ENCODE data around the gene ACSM2A.
"Not testable (repeated sequence)": the region's sequence is repeated elsewhere in the genome, so short reads cannot be mapped to it uniquely, and the experiment has no call there.

The ACSM2A gene

DNA sequence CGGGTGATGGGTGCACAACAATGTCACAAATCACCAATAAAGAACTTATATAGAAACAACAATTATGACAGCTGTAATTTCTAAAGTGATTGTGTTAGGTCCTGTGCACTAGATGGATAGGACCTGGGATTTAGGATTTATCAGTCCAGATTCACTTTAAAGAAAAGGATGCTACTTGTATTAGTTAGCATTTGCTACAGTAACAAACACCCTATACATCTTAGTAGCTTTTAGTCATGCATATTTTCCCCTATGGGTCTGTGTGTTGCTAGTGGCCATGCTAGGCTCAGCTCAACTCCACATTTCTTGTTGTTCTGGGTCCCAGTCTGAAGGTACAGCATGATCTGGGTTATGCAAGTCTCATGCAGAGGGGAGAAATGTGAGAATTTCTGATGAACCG is 7.9 kb downstream of the ACSM2A start:
- DNase-seq (ENCODE audit: low spot score) = not testable (repeated sequence)

DNA sequence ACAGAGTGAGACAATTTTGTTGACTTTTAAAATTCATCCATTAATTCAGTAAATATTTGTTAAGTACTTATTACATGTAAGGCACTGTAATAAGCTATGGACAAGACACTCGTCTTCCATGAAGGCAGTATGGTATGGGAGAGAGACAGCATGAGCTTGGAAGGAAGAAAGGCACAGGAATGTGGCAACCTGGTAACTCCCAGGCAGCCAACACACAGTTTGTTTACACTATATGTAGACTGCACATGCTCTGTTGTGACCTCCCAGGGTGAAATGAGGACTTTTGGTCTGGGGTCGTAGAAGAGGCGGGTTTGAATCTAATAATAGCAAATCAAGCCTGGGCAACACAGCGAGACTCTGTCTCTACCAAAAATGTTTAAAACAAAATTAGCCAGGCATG is 9.0 kb downstream of the ACSM2A start:
- DNase-seq (ENCODE audit: low spot score) = not testable (repeated sequence)

DNA sequence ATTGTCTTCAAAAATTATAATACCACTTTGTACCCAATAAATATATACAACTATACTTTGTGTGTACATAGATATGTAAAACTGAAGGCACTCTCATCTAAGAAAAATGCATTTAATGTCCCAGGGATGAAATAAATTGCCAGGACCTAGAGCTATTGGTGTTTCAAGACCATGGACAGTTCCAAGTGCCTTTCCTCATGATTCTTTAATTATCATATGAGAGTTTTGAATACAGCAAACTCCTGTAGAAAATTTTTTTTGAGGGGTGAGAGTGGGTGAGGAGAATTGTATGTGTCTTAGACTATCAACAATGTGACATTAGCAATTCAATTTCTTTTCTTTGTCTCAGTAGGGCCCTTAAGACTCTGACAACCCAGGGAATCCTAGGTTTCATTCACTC is 17.6 kb downstream of the ACSM2A start:
- DNase-seq (ENCODE audit: low spot score) = not testable (repeated sequence)

DNA sequence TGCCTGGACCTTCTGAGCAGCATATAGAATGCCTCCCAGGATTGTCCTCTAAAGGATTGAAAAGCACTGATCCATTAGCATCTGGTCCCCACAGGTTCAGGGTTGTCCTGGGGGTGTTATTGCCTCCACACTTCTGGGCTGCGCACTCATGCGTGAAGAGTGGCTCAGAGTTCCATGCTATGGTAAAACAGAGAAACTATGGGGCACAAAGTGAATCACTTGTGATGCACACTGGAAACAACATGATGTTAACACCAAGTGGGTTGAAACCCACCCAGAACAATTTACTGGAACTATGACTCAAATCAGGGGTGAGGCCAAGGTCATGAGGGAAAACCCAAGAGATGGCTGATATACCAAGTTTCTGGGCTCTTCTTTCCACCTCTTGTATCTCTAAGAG is 18.6 kb downstream of the ACSM2A start:
- not testable (repeated sequence) for DNase-seq (ENCODE audit: low spot score)

DNA sequence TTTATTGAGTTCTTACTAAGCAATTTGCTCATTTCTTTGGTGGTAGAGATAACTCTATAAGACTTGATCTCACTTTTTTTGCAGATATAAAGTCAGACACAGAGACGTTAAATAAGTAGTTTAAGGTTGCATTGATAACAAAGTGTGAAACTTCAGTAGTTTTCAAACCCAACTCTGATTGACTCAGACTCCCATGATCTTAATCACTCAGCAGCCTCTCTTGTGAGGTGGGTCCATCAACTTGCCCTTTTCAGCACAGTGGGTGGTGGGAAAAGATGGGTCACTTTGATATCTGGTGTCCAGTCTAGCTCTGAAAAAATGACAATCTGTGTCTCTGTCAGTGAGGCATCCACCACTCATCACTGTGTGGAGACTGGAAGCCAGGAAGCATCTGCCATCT is 19.4 kb downstream of the ACSM2A start:
- not testable (repeated sequence) for DNase-seq (ENCODE audit: low spot score)

DNA sequence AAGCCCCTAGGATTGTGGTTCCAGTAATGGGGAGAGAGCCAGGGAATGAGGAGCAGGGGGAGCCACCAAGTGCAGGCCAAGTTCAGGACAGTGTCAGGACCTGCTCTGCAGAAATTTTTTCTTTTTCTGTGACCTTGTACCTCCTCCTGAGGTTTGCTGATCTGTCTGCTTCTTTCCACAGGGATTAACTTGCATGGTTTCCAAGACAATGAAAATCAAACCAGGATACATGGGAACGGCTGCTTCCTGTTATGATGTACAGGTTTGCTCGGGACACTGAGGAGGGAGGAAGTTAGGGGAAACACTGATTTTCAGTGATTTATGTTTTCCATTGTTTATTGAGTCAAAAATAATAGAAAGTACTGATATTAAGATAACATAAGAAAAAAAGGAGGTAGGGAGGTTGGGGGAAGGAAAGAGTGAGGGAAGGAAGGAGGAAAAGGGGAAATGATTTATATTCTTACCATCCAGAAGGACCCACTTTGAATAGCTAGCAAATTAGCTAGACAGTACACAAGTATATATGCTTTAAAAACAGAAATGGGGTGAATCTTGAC is 25.9 kb downstream of the ACSM2A start:
- not testable (repeated sequence) for DNase-seq (ENCODE audit: low spot score)

DNA sequence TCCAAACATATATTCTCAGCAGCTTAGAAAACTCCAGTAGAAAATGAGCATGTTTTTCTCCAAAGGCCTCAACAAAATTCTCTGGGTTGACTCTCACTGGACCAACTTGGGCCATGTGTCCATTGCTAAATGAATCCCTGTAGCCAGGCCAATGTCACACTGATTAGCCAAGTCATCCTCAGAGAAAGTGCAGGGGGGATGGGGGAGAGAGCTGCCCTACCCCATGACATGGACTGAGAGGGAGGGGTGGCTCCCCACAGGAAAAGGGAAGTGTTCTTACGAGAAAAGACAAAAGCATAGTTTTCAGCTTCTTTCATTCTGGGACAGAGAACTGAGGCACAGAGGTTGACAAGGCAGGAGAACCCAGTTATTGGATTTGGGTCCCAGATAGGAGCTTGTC is 32.7 kb downstream of the ACSM2A start:
- not testable (repeated sequence) for DNase-seq (ENCODE audit: low spot score)

DNA sequence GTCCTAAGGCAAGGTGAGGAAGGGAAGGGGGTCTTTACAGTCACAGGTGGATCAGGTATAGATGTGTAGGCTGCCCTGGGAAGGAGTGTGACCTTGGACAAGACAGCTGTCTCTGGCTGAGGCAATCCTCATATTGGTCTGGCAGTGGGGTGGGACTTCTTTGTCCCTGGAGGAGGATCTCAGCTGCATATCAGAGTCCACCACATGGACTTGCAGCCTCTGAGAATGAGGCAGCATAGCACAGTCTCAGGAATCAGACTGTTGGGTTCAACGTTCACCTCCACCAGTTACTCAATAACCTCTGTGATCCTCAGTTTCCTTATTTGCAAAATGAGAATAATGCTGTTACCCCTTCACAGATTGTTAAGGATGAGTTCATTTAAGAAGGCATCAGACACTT is 33.4 kb downstream of the ACSM2A start:
- no peak for DNase-seq (ENCODE audit: low spot score)

DNA sequence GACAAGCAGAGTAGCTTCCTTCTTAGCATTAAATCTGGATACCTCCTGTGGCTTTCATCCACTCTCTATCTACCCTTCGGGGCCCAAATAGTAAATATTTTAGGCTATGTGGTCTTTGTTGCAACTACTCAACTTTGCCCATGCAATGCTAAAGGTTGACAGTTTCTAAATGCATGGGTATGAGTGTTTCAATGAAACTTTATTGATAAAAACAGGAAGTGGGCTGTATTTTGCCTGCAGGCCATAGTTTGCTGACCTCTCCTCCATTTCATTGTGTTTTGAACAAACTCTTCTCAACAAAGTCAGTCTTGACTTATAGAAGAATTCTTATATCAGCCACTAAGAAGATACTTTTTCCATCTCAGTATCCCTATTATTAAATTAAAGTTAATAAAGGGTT is 34.1 kb downstream of the ACSM2A start:
- DNase-seq (ENCODE audit: low spot score) = no peak

DNA sequence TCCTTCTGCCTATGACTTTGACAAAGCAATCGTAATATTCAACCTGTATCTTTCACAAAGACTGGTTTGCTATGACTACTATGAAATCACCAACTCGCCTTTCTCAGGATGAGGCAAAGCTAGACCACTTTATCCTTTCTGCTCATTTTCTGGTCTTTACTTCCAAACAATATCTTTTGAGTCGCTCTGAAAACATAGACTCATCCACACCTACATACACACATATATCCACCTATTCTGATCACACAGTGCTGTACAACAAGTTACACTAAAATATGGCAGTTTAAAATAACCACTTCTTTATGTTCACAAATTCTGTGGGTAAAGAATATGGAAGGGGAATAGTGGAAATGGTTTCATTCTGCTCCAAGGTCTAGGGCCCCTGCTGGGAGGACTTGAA is 39.7 kb downstream of the ACSM2A start:
- DNase-seq (ENCODE audit: low spot score) = not testable (repeated sequence)

DNA sequence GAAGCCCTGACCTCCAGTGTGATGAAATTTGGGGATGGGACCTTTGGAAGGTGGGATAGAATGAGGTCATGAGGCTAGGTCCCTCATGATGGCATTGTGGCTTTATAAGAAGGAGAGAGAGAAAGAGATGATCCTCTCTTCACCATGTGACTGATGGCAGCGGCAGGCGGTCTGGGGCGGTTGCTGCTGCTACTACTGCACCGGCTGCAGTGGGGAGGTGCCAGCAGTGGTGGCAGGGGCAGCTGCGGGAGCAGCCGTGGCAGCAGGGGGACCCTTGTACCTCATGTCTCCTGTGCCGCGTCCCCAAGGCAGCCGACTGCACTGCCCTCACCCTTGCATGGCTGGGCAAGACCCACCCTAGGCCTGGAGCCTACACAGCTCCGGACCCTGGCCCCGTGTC is 40.1 kb downstream of the ACSM2A start:
- not testable (repeated sequence) for DNase-seq (ENCODE audit: low spot score)

DNA sequence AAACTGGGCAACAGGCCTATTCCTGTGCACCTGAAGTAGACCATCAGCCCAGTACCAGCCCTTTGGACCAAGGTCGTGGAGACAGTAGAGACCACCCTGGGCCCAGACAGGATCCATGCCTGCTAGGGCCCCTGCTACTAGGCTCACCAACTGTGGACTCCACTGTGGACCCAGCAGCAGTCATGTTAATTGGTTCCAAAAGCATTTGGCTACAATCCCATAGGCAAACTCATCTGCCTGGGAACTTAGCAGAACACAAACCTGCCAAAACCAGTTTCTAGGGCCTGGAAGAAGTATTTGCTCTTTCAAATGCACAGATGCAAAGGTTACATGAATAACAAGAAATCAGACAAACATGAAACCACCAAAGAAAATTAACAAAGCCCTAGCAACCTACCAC is 53.1 kb downstream of the ACSM2A start:
- no peak for DNase-seq (ENCODE audit: low spot score)

DNA sequence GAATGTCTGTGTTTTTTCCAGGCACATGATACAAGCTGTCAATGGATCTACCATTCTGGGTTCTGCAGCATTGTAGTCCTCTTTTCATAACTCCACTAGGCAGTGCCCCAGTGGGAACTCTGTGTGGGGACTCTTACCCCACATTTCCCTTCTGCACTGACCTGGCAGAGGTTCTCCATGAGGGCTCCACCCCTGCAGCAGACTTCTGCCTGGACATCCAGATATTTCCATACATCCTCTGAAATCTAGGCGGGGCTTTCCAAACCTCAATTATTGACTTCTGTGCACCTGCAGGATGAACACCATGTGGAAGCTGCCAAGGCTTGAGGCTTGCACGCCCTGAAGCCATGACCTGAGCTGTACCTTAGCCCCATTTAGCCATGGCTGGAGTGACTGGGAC is 56.0 kb downstream of the ACSM2A start:
- no peak for DNase-seq (ENCODE audit: low spot score)

DNA sequence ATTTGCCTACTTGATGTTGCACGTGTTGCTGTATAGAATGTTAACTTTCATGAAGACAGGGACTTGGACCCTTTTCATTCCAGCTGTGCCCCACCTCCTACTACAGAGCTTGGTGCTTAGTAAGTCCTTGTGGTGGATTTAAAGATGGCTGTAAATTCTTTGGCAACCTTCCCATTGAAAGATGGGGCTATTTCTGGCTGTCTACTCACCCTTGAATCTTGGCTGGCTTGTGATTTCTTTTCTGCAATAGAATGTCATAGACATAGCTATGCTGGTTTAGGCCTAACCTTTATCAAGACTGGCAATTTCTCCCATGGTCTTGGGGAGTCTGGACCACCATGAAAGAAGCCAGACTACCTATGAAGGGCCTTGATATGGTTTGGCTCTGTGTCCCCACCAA is 59.0 kb downstream of the ACSM2A start:
- DNase-seq (ENCODE audit: low spot score) = no peak

DNA sequence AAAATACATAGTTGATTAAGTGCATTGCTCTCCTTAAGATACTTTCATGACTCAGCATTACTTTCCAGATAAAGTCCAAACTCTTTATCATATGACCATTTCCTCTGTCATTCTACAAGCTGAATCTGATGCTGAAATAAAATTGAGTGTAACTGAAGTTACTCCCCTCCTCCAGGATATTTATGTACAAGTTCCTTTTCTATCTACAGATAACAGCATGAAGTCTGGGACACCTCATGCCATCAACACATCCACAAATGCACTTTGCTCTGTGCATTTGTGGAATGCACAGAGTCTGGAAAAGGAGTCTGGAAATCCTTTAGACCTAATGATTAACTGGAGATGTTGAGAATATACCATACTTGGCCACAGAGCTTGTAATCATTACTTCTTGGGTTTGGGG is 64.4 kb downstream of the ACSM2A start:
- no peak for DNase-seq (ENCODE audit: low spot score)

DNA sequence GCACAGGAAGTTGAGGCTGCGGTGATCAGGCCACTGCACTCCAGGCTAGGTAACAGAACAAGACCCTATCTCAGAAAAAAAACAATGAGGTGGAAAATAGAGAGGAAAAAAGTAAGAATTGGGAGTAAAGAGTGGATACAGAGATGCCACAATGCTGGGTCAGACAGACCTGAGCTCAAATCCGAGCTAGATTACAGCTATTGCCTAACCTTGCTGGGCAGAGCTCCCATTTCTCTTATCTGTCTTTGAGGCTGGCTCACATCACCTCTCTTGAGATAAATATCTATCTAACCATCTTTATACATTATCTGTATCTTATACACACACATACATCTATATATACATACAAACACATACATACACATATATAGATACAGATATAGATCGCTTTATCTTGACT is 65.8 kb downstream of the ACSM2A start:
- no peak for DNase-seq (ENCODE audit: low spot score)

DNA sequence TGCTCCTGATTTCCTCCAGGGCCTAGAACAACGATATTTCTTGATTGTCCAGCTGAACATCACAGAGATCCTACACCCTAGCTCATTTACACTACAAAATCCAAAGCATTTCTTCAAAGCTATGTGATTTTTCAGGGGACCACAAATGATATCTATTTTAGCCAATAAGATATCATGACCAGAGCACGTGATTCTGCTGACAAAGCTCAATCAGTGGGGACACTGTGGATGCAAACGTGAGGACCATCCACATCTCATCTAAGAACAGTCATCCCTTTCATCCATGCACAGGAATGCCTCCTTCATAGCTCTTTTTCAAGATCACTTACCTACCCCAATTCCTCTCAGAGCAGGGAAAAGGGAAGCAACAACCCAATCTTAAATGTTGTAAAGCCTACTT is 67.9 kb downstream of the ACSM2A start:
- no peak for DNase-seq (ENCODE audit: low spot score)

DNA sequence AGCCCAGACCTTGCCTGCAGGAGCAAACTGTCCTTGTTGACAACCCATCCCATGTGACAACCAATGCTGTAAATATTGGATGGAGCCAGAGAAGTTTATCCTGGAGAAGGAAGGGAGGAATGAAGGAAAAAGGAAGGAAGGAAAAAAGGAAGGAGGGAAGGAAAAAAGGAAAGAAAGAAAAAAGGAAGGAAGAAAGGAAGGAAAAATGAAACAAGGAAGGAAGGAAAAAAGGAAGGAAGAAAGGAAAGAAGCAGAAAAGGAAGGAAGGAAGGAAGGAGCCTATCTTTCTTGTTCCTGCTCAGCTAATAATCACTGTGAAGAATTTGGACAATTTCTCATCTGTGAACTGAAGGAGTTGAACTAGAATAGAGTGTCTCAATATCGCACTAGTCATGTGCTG is 68.8 kb downstream of the ACSM2A start:
- no peak for DNase-seq (ENCODE audit: low spot score)

DNA sequence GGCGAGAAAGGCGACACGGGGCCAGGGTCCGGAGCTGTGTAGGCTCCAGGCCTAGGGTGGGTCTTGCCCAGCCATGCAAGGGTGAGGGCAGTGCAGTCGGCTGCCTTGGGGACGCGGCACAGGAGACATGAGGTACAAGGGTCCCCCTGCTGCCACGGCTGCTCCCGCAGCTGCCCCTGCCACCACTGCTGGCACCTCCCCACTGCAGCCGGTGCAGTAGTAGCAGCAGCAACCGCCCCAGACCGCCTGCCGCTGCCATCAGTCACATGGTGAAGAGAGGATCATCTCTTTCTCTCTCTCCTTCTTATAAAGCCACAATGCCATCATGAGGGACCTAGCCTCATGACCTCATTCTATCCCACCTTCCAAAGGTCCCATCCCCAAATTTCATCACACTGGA is 80.5 kb downstream of the ACSM2A start:
- DNase-seq (ENCODE audit: low spot score) = not testable (repeated sequence)

DNA sequence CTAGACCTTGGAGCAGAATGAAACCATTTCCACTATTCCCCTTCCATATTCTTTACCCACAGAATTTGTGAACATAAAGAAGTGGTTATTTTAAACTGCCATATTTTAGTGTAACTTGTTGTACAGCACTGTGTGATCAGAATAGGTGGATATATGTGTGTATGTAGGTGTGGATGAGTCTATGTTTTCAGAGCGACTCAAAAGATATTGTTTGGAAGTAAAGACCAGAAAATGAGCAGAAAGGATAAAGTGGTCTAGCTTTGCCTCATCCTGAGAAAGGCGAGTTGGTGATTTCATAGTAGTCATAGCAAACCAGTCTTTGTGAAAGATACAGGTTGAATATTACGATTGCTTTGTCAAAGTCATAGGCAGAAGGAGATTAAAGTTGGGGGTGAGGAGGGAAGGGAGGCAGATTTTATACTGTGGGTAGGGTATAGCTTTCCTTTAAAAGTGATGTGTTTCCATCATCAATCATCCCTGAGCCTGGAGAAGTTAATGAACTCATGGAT is 81.0 kb downstream of the ACSM2A start:
- DNase-seq (ENCODE audit: low spot score) = not testable (repeated sequence)

DNA sequence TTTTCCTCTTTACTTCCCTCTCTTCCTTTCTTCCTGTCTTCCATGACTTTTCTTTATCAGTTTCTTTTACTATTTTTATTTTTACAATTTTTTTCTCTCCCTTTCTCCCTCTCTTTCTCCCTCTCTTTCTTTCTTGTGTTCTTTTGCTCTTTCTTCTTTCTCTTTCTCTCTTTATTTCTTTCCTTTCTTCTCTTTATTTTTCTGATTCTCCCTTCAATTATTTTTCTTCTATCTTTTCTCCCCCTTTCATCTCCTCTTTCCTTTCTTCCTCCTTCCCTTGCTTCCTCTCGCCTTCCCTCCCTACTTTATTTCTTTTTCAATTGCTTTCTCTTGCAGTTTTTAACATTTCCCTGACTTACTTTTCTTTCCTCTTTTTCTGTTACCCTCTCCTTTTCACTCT is 85.3 kb downstream of the ACSM2A start:
- not testable (repeated sequence) for DNase-seq (ENCODE audit: low spot score)
